Loucy (cell line): Measurements from ENCODE around the gene OGFOD3.
"Not testable (repeated sequence)": the region's sequence is repeated elsewhere in the genome, so short reads cannot be mapped to it uniquely, and the experiment has no call there.

Source experiments
- H2AFZ ChIP-seq: fragments of 200-600 bp; sonication (generic); 2 replicates; pipeline ENCODE4 v1.6.0; 2016; ENCODE audit warnings: antibody characterized with exemption, mild to moderate bottlenecking, low read length, moderate library complexity
- H3F3A ChIP-seq: fragments of 200-600 bp; 2 replicates; pipeline ENCODE4 v1.6.0; 2016; ENCODE audit warnings: antibody characterized with exemption, low read depth, mild to moderate bottlenecking
- H3K27me3 ChIP-seq: fragments of 200-600 bp; sonication (generic); 2 replicates; pipeline ENCODE4 v1.6.1; 2014; ENCODE audit warnings: low read length, mild to moderate bottlenecking; ENCODE audit not compliant: insufficient read depth, poor library complexity, severe bottlenecking
- H3K36me3 ChIP-seq: fragments of 200-600 bp; sonication (generic); 2 replicates; pipeline ENCODE4 v1.6.1; 2016; ENCODE audit warnings: low read length; ENCODE audit not compliant: insufficient read depth
- H3K4me1 ChIP-seq: fragments of 200-600 bp; sonication (generic); 2 replicates; pipeline ENCODE4 v1.5.1; 2014; ENCODE audit warnings: low read length, mild to moderate bottlenecking; ENCODE audit not compliant: insufficient read depth, poor library complexity, severe bottlenecking
- H3K4me2 ChIP-seq: fragments of 200-600 bp; sonication (generic); 2 replicates; pipeline ENCODE4 v1.6.0; 2014; ENCODE audit warnings: antibody characterized with exemption, low read length, low read depth, mild to moderate bottlenecking; ENCODE audit not compliant: poor library complexity, severe bottlenecking
- H3K4me3 ChIP-seq: fragments of 200-600 bp; sonication (generic); 2 replicates; pipeline ENCODE4 v1.5.1; 2014; ENCODE audit warnings: low read length, mild to moderate bottlenecking, mixed read lengths; ENCODE audit not compliant: poor library complexity, severe bottlenecking
- H3K79me2 ChIP-seq: fragments of 200-600 bp; sonication (generic); 2 replicates; pipeline ENCODE4 v1.6.1; 2014; ENCODE audit warnings: low read length; ENCODE audit not compliant: insufficient read depth
- H3K9ac ChIP-seq: fragments of 200-600 bp; sonication (generic); 2 replicates; pipeline ENCODE4 v1.6.0; 2014; ENCODE audit warnings: mild to moderate bottlenecking, low read depth, low read length, moderate library complexity; ENCODE audit not compliant: poor library complexity, severe bottlenecking
- H3K9me2 ChIP-seq: fragments of 200-600 bp; sonication (generic); replicated peaks from 2 replicates; pipeline ENCODE4 v1.6.1; 2016; ENCODE audit warnings: low read depth, low read length, mixed read lengths
- H3K9me3 ChIP-seq: fragments of 200-600 bp; sonication (generic); 2 replicates; pipeline ENCODE4 v1.6.1; 2014; ENCODE audit warnings: mild to moderate bottlenecking, antibody characterized with exemption, low read length, low read depth; ENCODE audit not compliant: insufficient read depth
- H4K20me1 ChIP-seq: fragments of 200-600 bp; sonication (generic); 2 replicates; pipeline ENCODE4 v1.6.0; 2014; ENCODE audit warnings: antibody characterized with exemption, low read length, mild to moderate bottlenecking; ENCODE audit not compliant: insufficient read depth, poor library complexity, severe bottlenecking
- CTCF ChIP-seq: fragments of 200-600 bp; sonication (generic); conservative IDR thresholded peaks from 2 replicates; pipeline ENCODE4 v1.5.1; 2014; ENCODE audit warnings: mild to moderate bottlenecking, antibody characterized with exemption, low read length
- EZH2phosphoT487 ChIP-seq: fragments of 200-600 bp; IDR thresholded peaks from 2 replicates; pipeline ENCODE4 v1.6.1; 2018; ENCODE audit warnings: antibody characterized with exemption, mild to moderate bottlenecking, moderate library complexity, borderline replicate concordance

OGFOD3 gene

GRCh38 chr17:82365606-82366295, 52.6 kb downstream of the OGFOD3 start:
- Histone ChIP-seq H3K9ac (peak overlapping the region; percentile 97), H3K79me2 (peaks cover 11% of the 10 kb centered on the region), H3K27me3 (no peaks in the 10 kb centered on the region), H3K36me3 (no peaks in the 10 kb centered on the region), H3K9me2 (no peaks in the 10 kb centered on the region), H3K4me1 (peaks cover 50% of the 10 kb centered on the region), H2AFZ (no peak overlapping the region), H4K20me1 (no peaks in the 10 kb centered on the region), H3K9me3 (no peaks in the 10 kb centered on the region), H3K4me2 (peak overlapping the region; percentile 84), H3K4me3 (peak overlapping the region; percentile 83), H3F3A (peaks cover 16% of the 10 kb centered on the region)
- TF ChIP-seq CTCF = no peak
- TF ChIP-seq EZH2phosphoT487 = no peak

GRCh38 chr17:82361885-82362633, 56.3 kb downstream of the OGFOD3 start:
- Histone ChIP-seq H3K9me2 (no peaks in the 10 kb centered on the region), H3F3A (0 out of 2 replicates have a peak, but pooled peaks cover 5% of the 10 kb centered on the region), H2AFZ (no peak overlapping the region), H3K27me3 (no peaks in the 10 kb centered on the region), H3K4me2 (no peak overlapping the region), H3K4me3 (no peak overlapping the region), H3K36me3 (no peaks in the 10 kb centered on the region), H3K9me3 (no peaks in the 10 kb centered on the region), H4K20me1 (no peaks in the 10 kb centered on the region), H3K9ac (peak overlapping the region; percentile 21), H3K79me2 (peaks cover 8% of the 10 kb centered on the region), H3K4me1 (peaks cover 48% of the 10 kb centered on the region)
- TF ChIP-seq CTCF = no peak
- TF ChIP-seq EZH2phosphoT487 = no peak

- peak overlapping the region; percentile 62 for H3K9ac ChIP-seq
- not testable (repeated sequence) for H3F3A ChIP-seq, H4K20me1 ChIP-seq, H3K79me2 ChIP-seq, H3K27me3 ChIP-seq, H3K36me3 ChIP-seq, H3K9me3 ChIP-seq, H2AFZ ChIP-seq, H3K9me2 ChIP-seq
- H3K4me2 ChIP-seq = peak overlapping the region; percentile 56
- H3K4me1 ChIP-seq = peaks cover 28% of the 10 kb centered on the region
- peak overlapping the region; percentile 47 for H3K4me3 ChIP-seq
Measured at GRCh38 chr17:82359451-82360074, 58.8 kb downstream of the OGFOD3 start.
